Erythroblast (primary cell): ENCODE results near the gene CPNE5.

Source experiments
- GATA1 ChIP-seq: IDR thresholded peaks from 2 replicates; pipeline ENCODE4 v1.6.1; 2011; ENCODE audit warnings: low read depth, mild to moderate bottlenecking, control low read depth, low read length, moderate library complexity
- POLR2A ChIP-seq: IDR thresholded peaks from 2 replicates; pipeline ENCODE4 v1.6.1; 2011; ENCODE audit warnings: mild to moderate bottlenecking, low read length

- TF ChIP-seq POLR2A (no peak), GATA1 (no peak)
These were observed 55.5 kb downstream of the CPNE5 start for GRCh38 chr6:36783603-36784375.
